Heart right ventricle (tissue), 16 donors: ENCODE measurements around the gene SUN5. TPM values are rescaled to one million over a fixed set of nuclear protein-coding genes. Genes with fewer than 3 reads are reported as not detected.

Experiments
- ATAC-seq, 8 donors: fragments of 200-7000 bp; cut with Tn5 transposase; one replicate each; pipeline ENCODE4 v1.9.1; 2020; ENCODE audit warnings: mild to moderate bottlenecking in 8 of 8, moderate library complexity in 8 of 8, moderate number of reproducible peaks in 1 of 8
- DNase-seq, 2 donors: peaks; one replicate each; pipeline ENCODE4 v3.0.0-alpha.2; 2020
- H3K27ac ChIP-seq, 10 donors: fragments of 200-600 bp; sonication (generic) in 2 of 10; one replicate each; pipeline versions ENCODE4 v1.5.0 to v1.8.0; 2020 to 2022; ENCODE audit warnings: mild to moderate bottlenecking in 3 of 10
- H3K27me3 ChIP-seq, 7 donors: fragments of 200-600 bp; one replicate each; pipeline ENCODE4 v1.8.0; 2021 to 2022; ENCODE audit warnings: mild to moderate bottlenecking in 2 of 7
- H3K36me3 ChIP-seq, 9 donors: fragments of 200-600 bp; sonication (generic) in 1 of 9; one replicate each; pipeline versions ENCODE4 v1.5.0 to v1.8.0; 2020 to 2022; ENCODE audit warnings: mild to moderate bottlenecking in 2 of 9
- H3K4me1 ChIP-seq, 9 donors: fragments of 200-600 bp; sonication (generic) in 1 of 9; one replicate each; pipeline versions ENCODE4 v1.5.0 to v1.8.0; 2020 to 2022; ENCODE audit warnings: mild to moderate bottlenecking in 4 of 9
- H3K4me3 ChIP-seq, 10 donors: fragments of 200-600 bp; sonication (generic) in 2 of 10; one replicate each; pipeline versions ENCODE4 v1.5.0 to v1.8.0; 2020 to 2022; ENCODE audit warnings: mild to moderate bottlenecking in 7 of 10, moderate library complexity in 2 of 10
- H3K9me3 ChIP-seq, 11 donors: fragments of 200-600 bp in 10 of 11; sonication (generic) in 2 of 11; one replicate each; pipeline versions ENCODE4 v1.5.0 to v1.8.0; 2013 to 2022; ENCODE audit warnings: mild to moderate bottlenecking in 2 of 11, control low read depth in 1 of 11, moderate library complexity in 1 of 11
- CTCF ChIP-seq, 9 donors: fragments of 200-600 bp; sonication (generic) in 2 of 9; IDR thresholded peaks; one replicate each; pipeline versions ENCODE4 v1.5.0 to v1.8.0; 2021 to 2022; ENCODE audit warnings: antibody characterized with exemption in 9 of 9, mild to moderate bottlenecking in 5 of 9, moderate library complexity in 1 of 9
- WGBS, 2 donors: extraction: QIAGEN DNeasy Blood & Tissue Kit; methylation state at CpG; one replicate each; pipeline ENCODE4 v1.1.7; 2013; ENCODE audit warnings: inconsistent platforms in 1 of 2; 5-methylcytosine and 5-hydroxymethylcytosine counted together
- intact Hi-C, 10 donors: fragments of 100-400 bp; cut with DNase I; formaldehyde crosslinking; loops; one replicate each; pipeline versions ENCODE4 v1.11.1 to v1.14.2; 2022
- polyA plus RNA-seq, 2 donors: library from polyadenylated mRNA; stranded (reverse); fragments of 200-250 nt; gene quantifications; one replicate each; pipeline ENCODE4 v1.2.3, GENCODE V29; 2013
- total RNA-seq, 10 donors: library from RNA; stranded (reverse); fragmentation: NEBNext Ultra II Directional in 3 of 10; extraction: Animal tissue kit (Norgen Biotek cat#: 25700) in 3 of 10; gene quantifications; one replicate each; pipeline versions ENCODE4 v1.2.1 to v1.2.4, GENCODE V29; 2021 to 2023
- donor health status: Arrhythmogenic right ventricular cardiomyopathy.
- donor health status: ischemic (EF 13 %, LVEDD 7.1; RV severe dilation, severe dysfunction).
- donor health status: healthy with polysubstance abuse.
- donor health status: DM: no; HTN: yes; CAD: no.
- donor health status: DM: no; HTN: no; CAD: no.
- donor health status: ischemic (EF 25% LVEDD 6.9; RV normal size, moderate dysfunction).
- donor health status: ischemic (EF 25% LVEDD 5.7; RV mildly dilated, moderate dysfunction).
- donor health status: healthy.
- donor health status: DM: yes; HTN: yes; CAD: no.
- donor health status: Ischemic cardiomyopathy.
- donor health status: ischemic (EF 35%, LVEDD 5.7; RV mildly dilated, moderate dysfunction).
- donor health status: nonischemic (EF 11% LVEDD 7.7; RV severe dilation, severe dysfunction).
- donor health status: DM: yes; HTN: yes; CAD: no.
- donor health status: PGD.
- donor health status: ischemic (EF 29% LVEDD 5.4; RV normal size, mild dysfunction).
- donor health status: nonischemic (EF 23%, LVEDD 6.1; RV moderate dilation, normal function).

SUN5 gene
- total and polyA plus RNA-seq, 12 donors = not detected

- no peak for DNase-seq
- no peak for ATAC-seq
- TF ChIP-seq CTCF (IDR thresholded peaks at IDR 0.05) = no peak
- Histone ChIP-seq H3K27ac (no peak overlapping the region), H3K27me3 (peaks cover 0 to 5% (median 0%) of the 10 kb centered on the region in 7 donors), H3K9me3 (peaks cover 0 to 9% (median 0%) of the 10 kb centered on the region in 11 donors), H3K4me1 (no peaks in the 10 kb centered on the region), H3K4me3 (no peak overlapping the region), H3K36me3 (no peaks in the 10 kb centered on the region)
- 59 to 60% methylated on average over 4 of the region's 4 CpGs for WGBS, 2 donors
- intact Hi-C loops = no loop called here
These were observed 69.7 kb downstream of the SUN5 start for GRCh38 chr20:32934580-32934979.

Other genes starting within 250 kb of the SUN5 start
- gene DNMT3B, start 242.0 kb downstream of the SUN5 start, total RNA-seq = under 1 TPM; 0.27 to 0.95 (median 0.68) TPM
- 1 to 10 TPM in 1 of 2 donors, under 1 TPM in 1; 0.35 to 1.8 TPM for gene DNMT3B, start 242.0 kb downstream of the SUN5 start, polyA plus RNA-seq
- gene MAPRE1, start 184.5 kb downstream of the SUN5 start, total RNA-seq = 10 to 100 TPM; 56.5 to 88.0 (median 68.1) TPM
- gene MAPRE1, start 184.5 kb downstream of the SUN5 start, polyA plus RNA-seq = 10 to 100 TPM; 15.6 to 49.3 TPM
- under 1 TPM in 1 of 10 donors, not detected in 9; 0.58 TPM for gene EFCAB8, start 145.5 kb downstream of the SUN5 start, total RNA-seq
- under 1 TPM in 1 of 2 donors, not detected in 1; 0.15 TPM for gene EFCAB8, start 145.5 kb downstream of the SUN5 start, polyA plus RNA-seq
- gene BPIFB2, start 3.3 kb upstream of the SUN5 start, total RNA-seq = not detected
- not detected for gene BPIFB2, start 3.3 kb upstream of the SUN5 start, polyA plus RNA-seq
- not detected for gene BPIFB6, start 27.2 kb upstream of the SUN5 start, total RNA-seq
- not detected for gene BPIFB6, start 27.2 kb upstream of the SUN5 start, polyA plus RNA-seq
- not detected for gene BPIFB3, start 49.5 kb upstream of the SUN5 start, total RNA-seq
- gene BPIFB3, start 49.5 kb upstream of the SUN5 start, polyA plus RNA-seq = not detected
- gene BPIFB4, start 75.2 kb upstream of the SUN5 start, total RNA-seq = not detected
- gene BPIFB4, start 75.2 kb upstream of the SUN5 start, polyA plus RNA-seq = not detected
- gene BPIFA2, start 163.7 kb upstream of the SUN5 start, total RNA-seq = not detected
- gene BPIFA2, start 163.7 kb upstream of the SUN5 start, polyA plus RNA-seq = not detected
- gene BPIFA3, start 212.9 kb upstream of the SUN5 start, total RNA-seq = not detected
- not detected for gene BPIFA3, start 212.9 kb upstream of the SUN5 start, polyA plus RNA-seq
- not detected for gene BPIFA1, start 231.6 kb upstream of the SUN5 start, total RNA-seq
- gene BPIFA1, start 231.6 kb upstream of the SUN5 start, polyA plus RNA-seq = not detected